RWPE2 (cell line): ENCODE results near the gene GLG1.
A peak's percentile ranks its signal among the peaks of the same experiment; 100 is the strongest.
"Not testable (repeated sequence)": the region's sequence is repeated elsewhere in the genome, so short reads cannot be mapped to it uniquely, and the experiment has no call there.

ENCODE experiments used
- ATAC-seq: fragments of 200-7000 bp; cut with Tn5 transposase; 3 replicates; pipeline ENCODE4 v1.9.1; 2021; ENCODE audit warnings: low read depth
- DNase-seq: peaks from one replicate; pipeline ENCODE4 v3.0.0-alpha.2; 2020; ENCODE audit warnings: low spot score
- H3K27ac ChIP-seq: fragments of 450-650 bp; 2 replicates; pipeline ENCODE4 v1.5.1; 2017; ENCODE audit warnings: mild to moderate bottlenecking; ENCODE audit not compliant: poor library complexity, severe bottlenecking
- H3K27me3 ChIP-seq: fragments of 250-450 bp; sonication (Bioruptor Pico); 2 replicates; pipeline ENCODE4 v1.5.1; 2021; ENCODE audit warnings: mild to moderate bottlenecking, moderate library complexity; ENCODE audit not compliant: insufficient read depth, poor library complexity, severe bottlenecking
- H3K36me3 ChIP-seq: fragments of 250-450 bp; sonication (Bioruptor Pico); 2 replicates; pipeline ENCODE4 v1.5.1; 2020; ENCODE audit warnings: low read depth, mild to moderate bottlenecking, moderate library complexity
- H3K4me1 ChIP-seq: fragments of 250-450 bp; sonication (Bioruptor Pico); 2 replicates; pipeline ENCODE4 v1.5.1; 2021; ENCODE audit warnings: mild to moderate bottlenecking, moderate library complexity; ENCODE audit not compliant: insufficient read depth, poor library complexity, severe bottlenecking
- H3K4me3 ChIP-seq: fragments of 250-450 bp; sonication (Bioruptor Pico); 2 replicates; pipeline ENCODE4 v1.5.1; 2021; ENCODE audit warnings: mild to moderate bottlenecking, moderate library complexity; ENCODE audit not compliant: severe bottlenecking
- H3K9me3 ChIP-seq: fragments of 250-450 bp; sonication (Bioruptor Pico); 2 replicates; pipeline ENCODE4 v1.5.1; 2021; ENCODE audit warnings: mild to moderate bottlenecking, moderate library complexity; ENCODE audit not compliant: severe bottlenecking

The GLG1 gene

GRCh38 chr16:74404148-74404933 is 202.6 kb downstream of the GLG1 start:
- not testable (repeated sequence) for H3K4me3 ChIP-seq, H3K9me3 ChIP-seq, DNase-seq, H3K36me3 ChIP-seq, H3K27ac ChIP-seq, ATAC-seq, H3K4me1 ChIP-seq, H3K27me3 ChIP-seq

- not testable (repeated sequence) for ATAC-seq, H3K27me3 ChIP-seq, H3K27ac ChIP-seq, H3K4me3 ChIP-seq, H3K9me3 ChIP-seq, H3K4me1 ChIP-seq, H3K36me3 ChIP-seq, DNase-seq
These were observed 206.7 kb downstream of the GLG1 start for GRCh38 chr16:74400238-74400637.

- not testable (repeated sequence) for H3K36me3 ChIP-seq, H3K27ac ChIP-seq, H3K9me3 ChIP-seq, H3K4me3 ChIP-seq, H3K4me1 ChIP-seq, DNase-seq, H3K27me3 ChIP-seq
- ATAC-seq, result peak; percentile 53
These were observed 208.6 kb downstream of the GLG1 start for GRCh38 chr16:74398212-74398895.
